SK-N-MC (cell line): ENCODE results near the gene TACSTD2.

Experiments
- DNase-seq: peaks from one replicate; pipeline ENCODE4 v3.0.0-alpha.2; 2011; ENCODE audit warnings: low read depth, low spot score
- H3K27ac ChIP-seq: fragments of 200-600 bp; sonication (generic); 2 replicates; pipeline ENCODE4 v1.5.1; 2016; ENCODE audit warnings: mixed run types
- H3K36me3 ChIP-seq: fragments of 200-600 bp; sonication (generic); 2 replicates; pipeline ENCODE4 v1.6.1; 2017; ENCODE audit warnings: antibody characterized with exemption, low read length, mixed read lengths; ENCODE audit not compliant: insufficient read depth
- H3K4me3 ChIP-seq: fragments of 200-600 bp; sonication (generic); 2 replicates; pipeline ENCODE4 v1.5.1; 2016
- H3K9ac ChIP-seq: fragments of 200-600 bp; sonication (generic); 2 replicates; pipeline ENCODE4 v1.8.0; 2017; ENCODE audit warnings: mixed run types, mixed read lengths; ENCODE audit not compliant: insufficient read length
- H3K9me3 ChIP-seq: fragments of 200-600 bp; sonication (generic); 2 replicates; pipeline ENCODE4 v1.6.1; 2017; ENCODE audit warnings: low read depth, mild to moderate bottlenecking, antibody characterized with exemption, low read length, moderate library complexity, mixed read lengths
- EZH2 ChIP-seq: fragments of 200-600 bp; sonication (generic); IDR thresholded peaks from one replicate; pipeline ENCODE4 v1.6.1; 2017; ENCODE audit warnings: antibody characterized with exemption
- FOXP2 ChIP-seq: optimal IDR thresholded peaks from 2 replicates; pipeline ENCODE3; 2011; ENCODE audit warnings: mild to moderate bottlenecking, moderate library complexity; ENCODE audit not compliant: insufficient read depth; ENCODE audit errors: extremely low read length, control extremely low read depth
- POLR2AphosphoS5 ChIP-seq: IDR thresholded peaks from 2 replicates; pipeline ENCODE4 v1.6.1; 2012; ENCODE audit warnings: mild to moderate bottlenecking, low read depth, low read length, borderline replicate concordance

Gene TACSTD2

DNA sequence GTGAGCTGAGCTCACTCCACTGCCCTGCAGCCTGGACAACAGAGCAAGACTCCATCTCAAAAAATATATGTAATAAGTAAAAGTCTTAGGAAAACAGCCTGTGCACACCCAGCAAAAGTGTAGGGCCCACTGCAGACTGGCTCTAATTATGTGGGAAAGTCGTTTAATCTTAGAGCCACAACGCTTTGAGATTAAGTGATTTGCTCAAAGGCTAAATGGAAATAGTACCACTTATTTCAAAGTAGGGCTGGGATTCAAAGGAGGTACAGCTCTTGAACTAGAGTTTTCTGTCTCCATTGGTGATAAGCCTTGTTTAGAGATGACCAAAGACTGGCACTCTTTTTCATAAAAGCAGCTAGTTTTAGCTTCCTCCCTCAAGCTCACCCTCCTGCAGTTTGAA lies 2.2 kb downstream of the TACSTD2 start:
- Histone ChIP-seq H3K27ac (no peak overlapping the region), H3K9ac (no peak overlapping the region)

GRCh38 chr1:58573705-58574591 lies 3.1 kb downstream of the TACSTD2 start:
- H3K27ac ChIP-seq, result no peak overlapping the region
- no peaks in the 10 kb centered on the region for H3K36me3 ChIP-seq
- H3K4me3 ChIP-seq, result no peak overlapping the region
- DNase-seq, result no peak
- TF ChIP-seq EZH2 (no peak), FOXP2 (no peak), POLR2AphosphoS5 (no peak)
- H3K9me3 ChIP-seq, result no peaks in the 10 kb centered on the region
- H3K9ac ChIP-seq, result no peak overlapping the region

More for the DNA sequence above, 2.2 kb downstream of the TACSTD2 start:
- H3K4me3 ChIP-seq, result no peak overlapping the region
- DNase-seq, result no peak
- H3K9me3 ChIP-seq, result no peaks in the 10 kb centered on the region
- TF ChIP-seq FOXP2, result no peak
- TF ChIP-seq POLR2AphosphoS5, result no peak
- no peak for TF ChIP-seq EZH2
- no peaks in the 10 kb centered on the region for H3K36me3 ChIP-seq

- Histone ChIP-seq H3K4me3 (no peak overlapping the region), H3K9me3 (no peaks in the 10 kb centered on the region), H3K36me3 (no peaks in the 10 kb centered on the region), H3K27ac (no peak overlapping the region), H3K9ac (no peak overlapping the region)
- TF ChIP-seq EZH2 (no peak), FOXP2 (no peak)
- DNase-seq, result no peak
These were observed 3.9 kb downstream of the TACSTD2 start for GRCh38 chr1:58573138-58573537.

GRCh38 chr1:58572690-58573089 lies 4.4 kb downstream of the TACSTD2 start:
- Histone ChIP-seq H3K9me3 (no peaks in the 10 kb centered on the region), H3K27ac (no peak overlapping the region), H3K9ac (no peak overlapping the region), H3K36me3 (no peaks in the 10 kb centered on the region), H3K4me3 (no peak overlapping the region)
- TF ChIP-seq EZH2 (no peak), FOXP2 (no peak), POLR2AphosphoS5 (no peak)
- no peak for DNase-seq

- Histone ChIP-seq H3K36me3 (no peaks in the 10 kb centered on the region), H3K9ac (no peak overlapping the region), H3K27ac (no peak overlapping the region), H3K4me3 (no peak overlapping the region), H3K9me3 (no peaks in the 10 kb centered on the region)
- DNase-seq, result no peak
- TF ChIP-seq FOXP2 (no peak), EZH2 (no peak), POLR2AphosphoS5 (no peak)
These were observed 5.4 kb downstream of the TACSTD2 start for GRCh38 chr1:58571616-58572015.

DNA sequence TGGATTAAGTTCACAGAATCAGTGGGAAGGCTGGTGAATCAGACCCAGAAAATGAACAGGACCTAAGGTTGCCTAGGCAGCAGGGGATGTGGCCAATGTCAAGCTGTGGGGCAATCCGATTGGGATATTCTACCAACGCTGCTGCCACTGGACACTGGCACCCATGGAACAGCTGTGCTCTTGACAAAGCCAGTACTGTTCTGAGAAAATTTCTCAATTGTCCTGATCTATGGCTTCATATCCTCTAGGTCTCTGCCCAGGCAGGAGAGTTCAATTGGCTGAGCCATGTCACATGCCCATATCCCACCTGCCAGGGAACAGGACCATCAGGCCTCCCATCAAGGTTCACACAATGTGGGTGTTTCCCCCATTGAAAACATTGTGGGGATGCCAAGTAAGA lies 6.2 kb downstream of the TACSTD2 start:
- no peak for DNase-seq

DNA sequence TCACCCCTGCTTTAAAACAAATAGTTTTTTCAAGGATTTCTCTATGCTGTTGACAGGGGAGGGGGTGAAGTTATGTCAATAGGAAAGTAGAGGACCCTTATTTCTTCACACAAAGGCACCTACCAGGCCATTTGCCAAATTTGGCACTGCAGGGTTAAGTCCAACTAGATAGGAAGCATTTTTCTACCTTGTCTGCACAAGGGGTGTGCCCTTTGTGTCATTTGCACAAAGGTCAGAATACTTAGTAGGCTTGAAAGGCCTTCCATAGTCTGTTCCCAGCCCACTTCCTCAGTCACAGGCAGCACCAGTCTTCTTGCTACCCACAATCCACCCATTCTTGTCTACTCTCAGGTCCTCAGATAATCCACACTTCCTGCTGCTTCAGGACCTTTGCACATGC lies 7.0 kb downstream of the TACSTD2 start:
- no peak for DNase-seq
- TF ChIP-seq EZH2 (no peak), POLR2AphosphoS5 (no peak), FOXP2 (no peak)
- Histone ChIP-seq H3K9ac (no peak overlapping the region), H3K36me3 (no peaks in the 10 kb centered on the region), H3K4me3 (no peak overlapping the region), H3K27ac (no peak overlapping the region), H3K9me3 (no peaks in the 10 kb centered on the region)

More for the DNA sequence above, 6.2 kb downstream of the TACSTD2 start:
- H3K9me3 ChIP-seq, result no peaks in the 10 kb centered on the region
- H3K27ac ChIP-seq, result no peak overlapping the region
- H3K4me3 ChIP-seq, result no peak overlapping the region
- H3K36me3 ChIP-seq, result no peaks in the 10 kb centered on the region
- H3K9ac ChIP-seq, result no peak overlapping the region
- TF ChIP-seq FOXP2, result no peak
- no peak for TF ChIP-seq EZH2
- no peak for TF ChIP-seq POLR2AphosphoS5

DNA sequence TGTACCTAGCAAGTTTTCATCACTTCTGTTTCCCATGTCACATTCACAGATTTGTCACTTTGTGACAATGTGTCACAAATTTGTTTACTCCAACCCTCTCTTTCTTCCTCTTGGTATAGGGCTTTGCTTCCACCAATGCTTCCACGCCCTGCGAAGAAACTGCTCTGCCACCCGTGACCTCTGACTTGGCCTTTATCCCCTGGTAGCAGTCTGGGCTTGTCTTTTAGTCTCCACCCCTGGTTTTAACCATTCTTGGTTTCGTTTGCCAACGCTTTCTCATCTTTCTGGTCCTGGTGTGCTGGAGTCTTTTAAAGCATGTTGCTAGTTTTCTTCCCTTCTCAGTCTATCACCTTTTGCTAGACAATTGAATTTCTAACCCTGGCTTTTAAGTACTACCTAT lies 8.1 kb downstream of the TACSTD2 start:
- Histone ChIP-seq H3K36me3 (no peaks in the 10 kb centered on the region), H3K4me3 (no peak overlapping the region), H3K27ac (no peak overlapping the region), H3K9ac (no peak overlapping the region), H3K9me3 (no peaks in the 10 kb centered on the region)
- DNase-seq, result no peak
- TF ChIP-seq POLR2AphosphoS5 (no peak), EZH2 (no peak), FOXP2 (no peak)

- no peak for DNase-seq
- no peak for TF ChIP-seq POLR2AphosphoS5
- no peak for TF ChIP-seq FOXP2
- no peak for TF ChIP-seq EZH2
- H3K9ac ChIP-seq, result no peak overlapping the region
- H3K4me3 ChIP-seq, result no peak overlapping the region
- H3K9me3 ChIP-seq, result no peaks in the 10 kb centered on the region
- H3K36me3 ChIP-seq, result no peaks in the 10 kb centered on the region
- no peak overlapping the region for H3K27ac ChIP-seq
These were observed 8.7 kb downstream of the TACSTD2 start for GRCh38 chr1:58568271-58568860.
